Endothelial cell of umbilical vein (primary cell): ENCODE results near the gene GALT. TPM values are rescaled to one million over a fixed set of nuclear protein-coding genes. Genes with fewer than 3 reads are reported as not detected.
"Not testable (repeated sequence)": the region's sequence is repeated elsewhere in the genome, so short reads cannot be mapped to it uniquely, and the experiment has no call there.

Experiments
- BruUV-seq: library from RNA; stranded (reverse); fragments of 400-500 nt; replicated peaks from 2 replicates; lab custom pipeline; 2021; lab: Mats Ljungman, UMichigan
- CTCF ChIA-PET: fragments of 300-600, 350-600 bp; sonication (Branson Sonifier 250); formaldehyde crosslinking; loops from one replicate; lab custom pipeline; 2021; ENCODE audit warnings: antibody characterized with exemption, inconsistent platforms; lab: Charles Lee
- POLR2A ChIA-PET: fragments of 300-600, 350-600 bp; sonication (Branson Sonifier 250); formaldehyde crosslinking; loops from one replicate; lab custom pipeline; 2021; ENCODE audit warnings: antibody characterized with exemption, inconsistent platforms; lab: Charles Lee
- DNase-seq: peaks from one replicate; pipeline ENCODE4 v3.0.0-alpha.2; 2011; ENCODE audit warnings: low read depth, low spot score
- FAIRE-seq: peaks from 2 replicates; lab custom pipeline; 2011; peaks lifted over from hg19 to GRCh38; lab: Jason Lieb, UNC
- H2AFZ ChIP-seq: 2 replicates; pipeline ENCODE4 v1.6.0; 2012; ENCODE audit warnings: low read depth, low read length, control low read depth, inconsistent platforms
- H3K27ac ChIP-seq: 2 replicates; pipeline ENCODE4 v1.5.1; 2011; ENCODE audit warnings: low read depth, mild to moderate bottlenecking, control low read depth, low read length, moderate library complexity; ENCODE audit not compliant: insufficient read depth
- H3K27me3 ChIP-seq, 2 experiments: 2 replicates each; pipeline versions ENCODE4 v1.6.0 to v1.6.1; 2011; ENCODE audit warnings: low read length in 2 of 2, mixed read lengths in 1 of 2; ENCODE audit not compliant: control insufficient read depth in 2 of 2, insufficient read depth in 2 of 2
- H3K36me3 ChIP-seq, 2 experiments: 2 replicates in 1 of 2; 3 replicates in 1 of 2; pipeline ENCODE4 v1.5.1; 2011; ENCODE audit warnings: low read length in 2 of 2, mild to moderate bottlenecking in 1 of 2, moderate library complexity in 1 of 2; ENCODE audit not compliant: control insufficient read depth in 2 of 2, insufficient read depth in 2 of 2; ENCODE audit errors: extremely low read depth in 1 of 2
- H3K4me1 ChIP-seq: 3 replicates; pipeline ENCODE4 v1.5.1; 2011; ENCODE audit warnings: mild to moderate bottlenecking, low read length; ENCODE audit not compliant: control insufficient read depth, insufficient read depth; ENCODE audit errors: extremely low read depth
- H3K4me2 ChIP-seq: 2 replicates; pipeline ENCODE4 v1.6.1; 2011; ENCODE audit warnings: low read length, control low read depth, mixed read lengths; ENCODE audit not compliant: insufficient read depth
- H3K4me3 ChIP-seq, 3 experiments: fragments of 200-600 bp in 1 of 3; sonication (generic), shearing (Covaris generic) in 1 of 3; replicated peaks in 1 of 3; 2 replicates each; pipeline ENCODE4 v1.5.1; 2011 to 2016; ENCODE audit warnings: control low read depth in 3 of 3, low read length in 3 of 3, mild to moderate bottlenecking in 2 of 3, inconsistent platforms in 1 of 3, low read depth in 1 of 3, moderate library complexity in 1 of 3; ENCODE audit not compliant: insufficient read depth in 1 of 3
- H3K79me2 ChIP-seq: 2 replicates; pipeline ENCODE4 v1.6.0; 2012; ENCODE audit warnings: low read length, inconsistent platforms; ENCODE audit not compliant: control insufficient read depth, insufficient read depth
- H3K9ac ChIP-seq: replicated peaks from 2 replicates; pipeline ENCODE3; 2011; ENCODE audit warnings: low read length, control low read depth; ENCODE audit not compliant: insufficient read depth; ENCODE audit errors: extremely low read depth
- H3K9me1 ChIP-seq: replicated peaks from 3 replicates; pipeline ENCODE4 v1.6.0; 2011; ENCODE audit warnings: mild to moderate bottlenecking, low read length; ENCODE audit not compliant: control insufficient read depth, insufficient read depth; ENCODE audit errors: extremely low read depth
- H3K9me3 ChIP-seq: replicated peaks from 2 replicates; pipeline ENCODE4 v1.5.1; 2012; ENCODE audit warnings: low read length, inconsistent platforms; ENCODE audit not compliant: control insufficient read depth, insufficient read depth
- H4K20me1 ChIP-seq: replicated peaks from 2 replicates; pipeline ENCODE3; 2011; ENCODE audit warnings: mild to moderate bottlenecking, low read length; ENCODE audit not compliant: control insufficient read depth, insufficient read depth; ENCODE audit errors: extremely low read depth
- EZH2 ChIP-seq: IDR thresholded peaks from 2 replicates; pipeline ENCODE4 v1.6.1; 2012; ENCODE audit warnings: borderline replicate concordance, low read depth, mild to moderate bottlenecking, moderate library complexity, low read length, inconsistent platforms; ENCODE audit not compliant: severe bottlenecking
- FOS ChIP-seq: IDR thresholded peaks from 2 replicates; pipeline ENCODE4 v1.6.1; 2011; ENCODE audit warnings: mild to moderate bottlenecking, low read length, moderate library complexity, borderline replicate concordance; ENCODE audit not compliant: insufficient read depth
- GATA2 ChIP-seq: IDR thresholded peaks from 2 replicates; pipeline ENCODE4 v1.7.0; 2011; ENCODE audit warnings: low read depth, mild to moderate bottlenecking, moderate library complexity, mixed read lengths, low read length; ENCODE audit not compliant: insufficient read length, insufficient read depth
- JUN ChIP-seq: IDR thresholded peaks from 2 replicates; pipeline ENCODE4 v1.6.1; 2011; ENCODE audit warnings: borderline replicate concordance, low read depth; ENCODE audit not compliant: insufficient read length, insufficient read depth
- MAX ChIP-seq: IDR thresholded peaks from 2 replicates; pipeline ENCODE4 v1.6.1; 2011; ENCODE audit not compliant: insufficient read depth, insufficient read length
- MYC ChIP-seq: IDR thresholded peaks from one replicate; pipeline ENCODE4 v1.6.1; 2011; ENCODE audit warnings: mild to moderate bottlenecking, low read depth, low read length
- POLR2A ChIP-seq: IDR thresholded peaks from 2 replicates; pipeline ENCODE4 v1.6.1; 2012; ENCODE audit warnings: low read depth, mild to moderate bottlenecking, control low read depth, low read length
- dilution Hi-C: fragments of 300-500 bp; cut with MboI; formaldehyde crosslinking; loops from one replicate; pipeline ENCODE4 v1.15.0; 2019; ENCODE audit warnings: low sequenced_read_pairs; ENCODE audit not compliant: extremely low pct_ligation_motif_present
- intact Hi-C: fragments of 100-400 bp; cut with micrococcal nuclease; formaldehyde crosslinking; loops from one replicate; pipeline ENCODE4 v1.10.0; 2022
- polyA plus RNA-seq, 4 experiments: library from polyadenylated mRNA; depleted of rRNA in 3 of 4; stranded (reverse) in 3 of 4; unstranded in 1 of 4; fragments of >200 nt; gene quantifications; 2 replicates each; pipeline versions ENCODE4 v1.2.1 to v1.2.3, GENCODE V29; 2011 to 2012; ENCODE audit warnings: missing spikeins in 1 of 4
- total RNA-seq: library from RNA; stranded (reverse); gene quantifications from 2 replicates; pipeline ENCODE4 v1.2.3, GENCODE V29; 2021
- TF ChIP-seq, protein P1 (sequence below), 2 donors: IDR thresholded peaks; 1 replicate in 1 of 2; 2 replicates in 1 of 2; pipeline ENCODE4 v1.5.1; 2011; ENCODE audit warnings: low read length in 2 of 2, mild to moderate bottlenecking in 2 of 2, moderate library complexity in 2 of 2, control low read depth in 1 of 2, inconsistent platforms in 1 of 2, low read depth in 1 of 2; ENCODE audit not compliant: insufficient read depth in 1 of 2; ENCODE audit errors: extremely low read depth in 1 of 2

GALT gene
- total and polyA plus RNA-seq, 2 donors (not counting 3 experiments of a cell fraction or from before 2014, with no cell fraction given) = 36.6 to 58.5 TPM

GRCh38 chr9:34638138-34638445 lies 8.4 kb upstream of the GALT start:
- H3K4me1 ChIP-seq = peaks cover 16% of the 10 kb centered on the region

DNA sequence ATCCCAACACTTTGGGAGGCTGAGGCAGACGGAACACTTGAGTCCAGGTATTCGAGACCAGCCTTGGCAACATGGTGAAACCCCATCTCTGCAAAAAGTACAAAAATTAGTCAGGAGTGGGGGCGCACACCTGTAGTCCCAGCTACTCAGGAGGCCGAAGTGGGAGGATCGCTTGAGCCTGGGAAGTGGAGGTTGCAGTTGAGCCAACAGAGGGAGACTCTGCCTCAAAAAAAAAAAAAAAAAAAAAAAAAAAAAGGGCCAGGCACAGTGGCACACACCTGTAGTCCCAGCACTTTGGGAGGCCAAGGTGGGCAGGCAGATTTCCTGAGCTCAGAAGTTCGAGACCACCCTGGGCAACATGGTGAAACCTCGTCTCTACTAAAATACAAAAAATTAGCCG lies 7.2 kb upstream of the GALT start:
- H3K36me3 ChIP-seq, H3K9ac ChIP-seq, H3K4me2 ChIP-seq, H3K4me3 ChIP-seq, POLR2A ChIA-PET, dilution Hi-C loops, H2AFZ ChIP-seq, H3K27me3 ChIP-seq, H3K9me3 ChIP-seq, H4K20me1 ChIP-seq, DNase-seq, H3K27ac ChIP-seq, H3K9me1 ChIP-seq, BruUV-seq, FAIRE-seq, intact Hi-C loops: not testable (repeated sequence)
- CTCF ChIA-PET = interaction anchor here (0.9 kb wide), 1 partner anchor 63 kb away, joined by 3 read pairs; no protein-coding TSS in a partner anchor
- Histone ChIP-seq H3K79me2 (peaks cover 19% of the 10 kb centered on the region), H3K4me1 (peaks cover 16% of the 10 kb centered on the region)

More at GRCh38 chr9:34638138-34638445, 8.4 kb upstream of the GALT start:
- peaks cover 0 to 2% of the 10 kb centered on the region in 2 experiments for H3K36me3 ChIP-seq
- POLR2A ChIA-PET = interaction anchor here (1.2 to 1.3 kb wide), 2 partner anchors 9 to 27 kb away, joined by 3 to 7 read pairs; partner anchors contain the start of gene GALT
- dilution Hi-C loops (no loop called here), intact Hi-C loops (no loop called here)
- BruUV-seq = TSS peak; percentile 47
- peak overlapping the region; percentile 33 for H3K27ac ChIP-seq
- H3K79me2 ChIP-seq = peaks cover 19% of the 10 kb centered on the region
- no peaks in the 10 kb centered on the region for H3K9me1 ChIP-seq
- FAIRE-seq (no peak), DNase-seq (no peak)
- H3K9me3 ChIP-seq = no peaks in the 10 kb centered on the region
- peak overlapping the region; percentile 53 for H3K9ac ChIP-seq
- no peak for TF ChIP-seq MYC
- TF ChIP-seq, protein P1, sequence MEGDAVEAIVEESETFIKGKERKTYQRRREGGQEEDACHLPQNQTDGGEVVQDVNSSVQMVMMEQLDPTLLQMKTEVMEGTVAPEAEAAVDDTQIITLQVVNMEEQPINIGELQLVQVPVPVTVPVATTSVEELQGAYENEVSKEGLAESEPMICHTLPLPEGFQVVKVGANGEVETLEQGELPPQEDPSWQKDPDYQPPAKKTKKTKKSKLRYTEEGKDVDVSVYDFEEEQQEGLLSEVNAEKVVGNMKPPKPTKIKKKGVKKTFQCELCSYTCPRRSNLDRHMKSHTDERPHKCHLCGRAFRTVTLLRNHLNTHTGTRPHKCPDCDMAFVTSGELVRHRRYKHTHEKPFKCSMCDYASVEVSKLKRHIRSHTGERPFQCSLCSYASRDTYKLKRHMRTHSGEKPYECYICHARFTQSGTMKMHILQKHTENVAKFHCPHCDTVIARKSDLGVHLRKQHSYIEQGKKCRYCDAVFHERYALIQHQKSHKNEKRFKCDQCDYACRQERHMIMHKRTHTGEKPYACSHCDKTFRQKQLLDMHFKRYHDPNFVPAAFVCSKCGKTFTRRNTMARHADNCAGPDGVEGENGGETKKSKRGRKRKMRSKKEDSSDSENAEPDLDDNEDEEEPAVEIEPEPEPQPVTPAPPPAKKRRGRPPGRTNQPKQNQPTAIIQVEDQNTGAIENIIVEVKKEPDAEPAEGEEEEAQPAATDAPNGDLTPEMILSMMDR (IDR thresholded peaks at IDR 0.05; ENCODE audit: extremely low read depth in 1 of 2, insufficient read depth in 1 of 2, low read depth in 1 of 2, low read length in 2 of 2) = no peak
- TF ChIP-seq MAX = no peak
- no peak for TF ChIP-seq JUN
- no peak for TF ChIP-seq POLR2A
- no peak for TF ChIP-seq EZH2
- TF ChIP-seq FOS = no peak
- TF ChIP-seq GATA2 = no peak
- H3K4me3 ChIP-seq = peak overlapping the region; percentile 10 to 63 (median 47)
- H3K27me3 ChIP-seq = no peaks in the 10 kb centered on the region
- CTCF ChIA-PET = interaction anchor here (1.1 to 2.7 kb wide), 9 partner anchors 8 to 235 kb away, joined by 3 to 18 read pairs (median 8); partner anchors contain the start of genes DCTN3, GALT and RPP25L
- no peaks in the 10 kb centered on the region for H4K20me1 ChIP-seq
- H3K4me2 ChIP-seq = peak overlapping the region; percentile 64
- H2AFZ ChIP-seq = peak overlapping the region; percentile 86
